NCI-H82 treated with DMSO at 0.1 percent for 48 hours (cell line): ENCODE data around the gene TMEM151B.
A peak's percentile ranks its signal among the peaks of the same experiment; 100 is the strongest.
"Not testable (repeated sequence)": the region's sequence is repeated elsewhere in the genome, so short reads cannot be mapped to it uniquely, and the experiment has no call there.

Experiments
- DNase-seq: peaks from one replicate; lab custom pipeline; 2025; ENCODE audit not compliant: unreplicated experiment; lab: John Stamatoyannopoulos, UW

Gene TMEM151B

GRCh38 chr6:44303842-44304241, 33.6 kb downstream of the TMEM151B start:
- no peak for DNase-seq

DNA sequence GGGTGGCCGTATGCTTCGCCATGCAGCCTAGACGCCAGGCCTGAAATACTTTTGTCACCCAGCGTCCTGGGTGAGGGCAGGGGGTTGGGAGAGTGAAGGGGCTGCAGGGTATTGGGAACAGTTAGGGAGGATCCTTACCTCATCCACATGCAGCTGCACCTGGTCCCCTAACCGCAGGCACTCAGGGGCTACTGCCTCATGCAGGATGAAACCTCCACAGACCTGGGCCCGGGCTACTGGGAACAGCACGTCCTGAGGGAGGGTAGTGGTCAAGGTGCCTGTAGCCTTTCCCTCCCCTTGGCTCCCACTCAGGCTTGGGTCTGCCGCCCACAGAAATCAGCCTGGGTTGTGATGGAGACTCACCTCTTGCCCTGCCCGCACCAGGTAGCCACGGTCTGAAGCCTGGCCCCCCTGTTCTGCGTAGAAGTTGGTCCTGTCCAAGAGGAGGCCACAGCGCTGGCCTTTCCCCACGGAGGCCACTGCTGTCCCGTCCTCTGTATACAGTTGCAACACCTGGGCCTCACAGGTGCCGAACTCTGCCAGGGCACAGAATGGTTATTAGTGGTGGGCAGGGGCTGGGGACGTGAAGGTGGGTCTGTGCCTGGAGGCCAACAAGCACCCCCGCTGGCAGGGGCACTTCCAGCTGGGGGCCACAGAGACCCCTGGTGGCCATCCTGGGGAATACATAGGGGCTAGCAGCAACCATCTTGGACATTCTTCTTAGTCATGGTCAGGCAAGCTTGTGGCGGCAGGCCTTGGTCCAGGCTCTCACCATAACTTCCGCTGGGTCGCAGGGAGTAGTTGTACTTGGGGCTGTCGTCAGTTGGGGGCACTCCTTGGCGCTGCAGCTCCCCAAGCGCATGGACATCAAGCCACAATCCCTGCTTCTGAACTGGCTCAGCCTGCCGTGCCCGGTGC, 34.3 kb downstream of the TMEM151B start:
- DNase-seq, result no peak

DNA sequence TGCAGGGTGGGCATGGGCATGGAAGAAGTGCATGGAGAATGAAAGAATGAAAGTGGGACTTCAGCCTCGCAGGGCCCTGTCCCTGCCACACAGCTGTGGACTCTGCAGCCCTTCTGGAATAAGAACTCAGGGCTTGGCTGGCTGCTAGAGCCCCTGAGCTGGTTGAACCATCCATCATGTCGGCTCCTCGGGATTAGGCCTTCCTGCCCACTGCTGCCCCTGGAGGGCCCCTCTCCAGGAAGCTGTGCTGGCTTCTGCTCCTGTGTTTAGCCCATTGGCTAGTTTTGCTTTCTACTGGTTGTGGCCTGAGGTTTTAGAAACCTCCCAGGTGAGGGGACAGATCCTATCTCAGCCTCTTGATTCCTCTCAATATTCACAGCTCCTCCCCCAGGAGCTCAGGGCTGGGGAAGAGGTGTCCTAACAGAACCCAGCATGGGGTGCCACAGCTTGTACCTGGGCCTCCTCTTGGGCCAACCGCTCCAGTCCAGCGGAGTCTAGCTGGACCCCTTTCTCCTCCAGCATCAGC, 35.0 kb downstream of the TMEM151B start:
- no peak for DNase-seq

DNA sequence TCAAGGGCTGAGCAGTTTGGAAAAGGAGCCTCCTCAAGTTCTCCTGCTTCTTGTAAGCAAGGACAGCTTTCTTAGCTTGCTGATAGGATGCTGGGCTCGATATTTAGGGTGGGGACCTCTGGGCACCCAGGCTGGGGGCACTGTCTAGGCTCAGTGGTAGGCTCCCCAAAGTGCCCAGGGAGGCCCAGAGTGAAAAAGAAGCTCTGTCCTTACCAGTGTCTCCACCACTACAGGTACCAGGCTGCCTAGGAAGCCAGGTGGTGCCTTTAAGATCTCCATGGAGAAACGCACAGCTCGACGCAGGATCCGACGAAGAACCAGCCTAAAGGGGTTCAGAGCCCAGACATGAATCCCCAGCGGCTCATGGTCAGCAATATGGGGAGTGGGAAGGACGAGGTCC, 36.5 kb downstream of the TMEM151B start:
- DNase-seq, result no peak

DNA sequence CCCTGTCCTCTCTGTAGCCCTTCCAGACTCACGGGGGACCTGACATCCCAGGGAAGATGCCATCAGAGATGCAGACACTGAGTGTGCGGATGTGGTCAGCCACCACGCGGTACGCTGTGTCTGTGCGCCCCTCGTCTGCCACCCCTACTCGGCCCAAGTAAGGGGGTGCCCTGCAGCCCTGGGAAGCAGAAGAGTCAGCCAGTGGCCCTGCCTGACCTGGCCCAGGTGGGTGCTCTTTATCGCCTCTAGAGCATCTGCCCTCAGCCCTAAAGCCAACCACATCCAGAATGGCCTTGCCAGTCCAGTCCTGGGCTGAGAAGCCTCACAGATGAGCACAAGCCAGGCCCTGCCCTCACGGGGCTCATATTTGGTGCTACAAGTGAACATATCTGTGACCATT, 37.0 kb downstream of the TMEM151B start:
- no peak for DNase-seq

DNA sequence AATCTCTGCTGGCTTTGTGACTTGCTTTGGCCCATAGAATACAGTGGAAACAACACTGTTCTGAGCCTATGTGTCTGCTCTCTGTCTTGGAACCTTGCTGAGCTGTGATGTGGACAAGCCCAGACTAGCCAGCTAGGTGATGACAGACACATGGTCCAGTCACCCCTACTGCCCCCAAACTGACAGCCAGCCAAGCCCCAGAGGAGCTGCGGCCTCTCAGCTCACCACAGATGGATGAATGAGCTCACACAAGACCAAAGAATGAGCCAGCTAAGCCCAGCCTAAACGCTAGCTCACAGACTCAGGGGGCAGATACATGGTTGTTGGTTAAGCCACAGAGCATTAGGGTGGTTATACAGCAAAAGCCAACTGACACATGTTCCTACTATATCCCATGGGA, 38.8 kb downstream of the TMEM151B start:
- no peak for DNase-seq

GRCh38 chr6:44309631-44310030, 39.4 kb downstream of the TMEM151B start:
- DNase-seq, result no peak

DNA sequence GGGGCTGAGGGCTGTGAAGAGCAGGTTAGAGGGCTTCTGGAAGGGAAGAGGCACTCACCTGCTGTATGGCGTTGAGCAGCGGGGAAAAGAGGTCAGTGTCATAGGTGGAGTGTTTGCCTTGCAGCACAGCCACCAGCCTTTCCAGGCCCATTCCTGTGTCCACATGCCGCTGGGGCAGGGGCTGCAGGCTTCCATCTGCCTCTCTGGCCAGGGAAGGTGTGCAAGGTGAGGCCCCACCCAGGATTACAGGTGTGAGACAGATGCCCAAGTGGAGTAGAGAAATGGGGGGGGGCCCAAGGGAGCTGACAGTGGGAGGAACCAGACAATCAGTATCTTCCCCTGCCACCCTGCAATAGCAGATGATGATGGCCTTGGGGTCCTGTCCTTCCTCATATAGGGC, 40.0 kb downstream of the TMEM151B start:
- no peak for DNase-seq

DNA sequence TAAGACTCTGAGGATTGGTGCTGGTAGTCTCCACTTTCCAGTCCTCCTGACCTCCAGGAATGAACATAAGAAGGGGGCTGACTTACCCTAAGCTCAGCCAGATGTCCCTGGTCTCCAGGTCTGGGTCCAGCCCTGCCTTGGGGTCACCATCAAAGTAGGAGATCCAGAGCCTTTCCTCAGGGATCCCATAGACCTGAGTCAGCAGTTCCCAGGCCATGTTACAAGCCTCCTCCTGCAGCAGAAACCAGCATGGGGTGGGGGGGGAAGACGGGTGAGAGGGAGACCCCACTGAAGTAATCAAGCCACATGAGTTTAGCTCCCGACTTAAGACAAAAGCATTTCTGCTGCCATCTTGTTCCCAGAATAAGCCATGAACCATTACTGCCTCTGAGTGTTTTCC, 41.1 kb downstream of the TMEM151B start:
- no peak for DNase-seq

- DNase-seq, result no peak
These were observed 41.5 kb downstream of the TMEM151B start for GRCh38 chr6:44311767-44312166.

DNA sequence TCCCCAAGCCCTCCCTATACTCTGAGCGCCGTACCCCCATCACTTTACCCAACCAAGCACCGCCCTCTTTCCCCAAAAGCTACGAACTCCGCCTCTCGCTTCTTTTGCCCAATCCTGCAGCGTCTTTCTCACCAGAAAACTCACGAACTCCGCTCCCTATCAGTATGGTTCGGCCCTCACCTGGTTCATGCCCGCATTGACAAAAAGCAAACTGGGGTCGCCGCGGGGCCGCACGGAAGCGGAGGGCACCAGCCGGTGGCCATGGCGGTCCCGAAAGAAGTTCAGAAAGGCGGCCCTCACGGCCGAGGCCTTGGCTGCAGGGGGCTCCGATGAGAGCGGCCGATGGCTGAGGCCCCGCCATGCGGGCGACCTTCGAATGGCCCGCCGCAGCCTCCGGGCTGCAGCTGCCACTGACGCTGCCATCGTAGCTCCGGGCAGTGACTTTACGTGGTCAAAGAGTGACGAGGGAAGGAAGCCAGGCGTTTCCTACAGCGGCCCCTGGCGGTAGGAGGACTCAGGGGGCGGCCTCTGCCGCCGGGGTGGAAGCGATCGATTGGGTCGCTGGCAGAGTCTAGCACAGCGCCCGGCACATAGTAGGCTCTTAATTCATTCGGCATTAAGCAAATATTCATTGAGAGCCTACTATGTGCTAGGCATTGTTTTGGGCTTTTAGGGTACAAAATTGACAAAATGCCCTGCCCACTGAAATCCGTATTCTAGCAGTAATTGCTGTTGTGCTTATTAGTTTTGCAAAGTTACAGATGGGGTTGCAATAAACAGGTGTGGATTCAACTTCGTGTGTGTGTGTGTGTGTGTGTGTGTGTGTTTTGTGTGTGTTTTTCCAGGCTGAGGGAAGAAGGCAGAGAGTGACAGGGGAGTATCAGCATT, 42.9 kb downstream of the TMEM151B start, which contains the start of gene AARS2:
Gene AARS2, minus strand, starts transcription at position 447 of the 888 bp plus-strand sequence. Its CDS starts 24 bp downstream, at position 423.
- DNase-seq, result peak; percentile 68

DNA sequence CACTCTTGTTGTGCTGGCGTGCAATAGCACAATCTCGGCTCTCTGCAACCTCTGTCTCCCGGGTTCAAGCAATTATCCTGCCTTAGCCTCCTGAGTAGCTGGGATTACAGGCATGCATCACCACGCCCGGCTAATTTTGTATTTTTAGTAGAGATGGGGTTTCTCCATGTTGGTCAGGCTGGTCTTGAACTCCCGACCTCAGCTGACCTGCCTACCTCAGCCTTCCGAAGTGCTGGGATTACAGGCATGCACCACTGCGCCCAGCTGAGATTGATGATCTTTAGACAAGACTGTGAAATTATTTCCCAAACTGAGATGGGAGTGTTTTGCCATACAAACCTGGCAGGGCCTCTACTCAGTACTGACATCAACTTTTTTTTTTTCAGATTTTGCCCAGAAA, 44.4 kb downstream of the TMEM151B start:
- not testable (repeated sequence) for DNase-seq

GRCh38 chr6:44315516-44315915, 45.3 kb downstream of the TMEM151B start:
- DNase-seq, result no peak

DNA sequence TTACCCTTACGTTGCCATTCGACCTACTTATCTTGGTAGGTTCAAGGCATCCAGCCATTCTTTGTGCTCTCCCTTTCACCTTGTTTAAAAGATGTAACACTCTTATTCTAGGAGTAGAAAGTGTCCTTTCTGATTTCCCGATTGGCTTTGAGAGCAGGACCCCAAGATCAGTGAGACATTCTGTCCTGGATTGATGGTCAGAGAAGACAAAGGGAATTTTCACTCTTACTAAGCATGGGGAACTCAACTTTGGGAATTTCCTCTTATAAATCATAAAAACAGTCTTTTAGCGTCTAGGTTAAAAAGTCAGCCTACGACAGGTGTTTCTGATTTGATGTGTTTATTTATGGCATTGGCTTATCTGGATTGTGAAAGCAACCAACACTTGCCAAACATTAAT, 45.7 kb downstream of the TMEM151B start:
- no peak for DNase-seq

DNA sequence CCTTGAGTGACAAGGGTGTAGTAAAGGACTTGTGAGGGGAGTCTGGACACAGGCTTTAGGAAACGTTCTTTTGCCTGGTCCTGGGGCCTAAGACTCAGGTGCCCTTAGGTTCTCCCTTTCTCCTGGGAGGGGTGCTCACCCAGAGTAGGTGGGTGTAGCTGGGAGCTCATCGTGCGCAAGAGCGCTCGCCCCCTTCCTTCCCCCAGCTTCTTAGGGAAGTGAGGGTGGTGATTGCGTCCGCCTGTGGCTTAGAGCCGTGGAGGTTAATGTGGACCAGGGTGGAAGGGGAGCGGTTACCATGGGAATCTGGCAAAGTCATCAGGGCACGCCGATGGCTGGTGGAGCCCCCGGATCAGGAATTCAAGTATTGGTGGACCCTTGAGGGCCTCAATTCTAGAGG, 46.2 kb downstream of the TMEM151B start:
- DNase-seq, result no peak

GRCh38 chr6:44317136-44317631, 46.9 kb downstream of the TMEM151B start:
- DNase-seq, result peak; percentile 60

DNA sequence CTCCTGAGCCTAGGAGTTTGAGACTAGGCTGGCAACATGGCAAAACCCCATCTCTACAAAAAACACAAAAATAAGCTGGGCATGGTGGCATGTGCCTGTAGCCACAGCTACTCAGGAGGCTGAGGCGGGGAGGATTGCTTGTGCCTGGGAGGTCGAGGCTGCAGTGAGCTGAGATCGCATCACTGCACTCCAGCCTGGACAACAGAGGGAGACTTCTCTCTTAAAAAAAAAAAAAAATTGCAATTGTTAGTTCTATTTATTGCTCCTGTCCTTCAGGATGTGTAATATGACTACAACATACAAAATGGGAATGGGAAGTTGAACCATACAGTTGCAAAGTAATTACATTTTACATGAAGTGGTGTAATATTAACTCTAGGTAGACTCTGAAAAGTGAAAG, 51.0 kb downstream of the TMEM151B start:
- DNase-seq, result no peak

DNA sequence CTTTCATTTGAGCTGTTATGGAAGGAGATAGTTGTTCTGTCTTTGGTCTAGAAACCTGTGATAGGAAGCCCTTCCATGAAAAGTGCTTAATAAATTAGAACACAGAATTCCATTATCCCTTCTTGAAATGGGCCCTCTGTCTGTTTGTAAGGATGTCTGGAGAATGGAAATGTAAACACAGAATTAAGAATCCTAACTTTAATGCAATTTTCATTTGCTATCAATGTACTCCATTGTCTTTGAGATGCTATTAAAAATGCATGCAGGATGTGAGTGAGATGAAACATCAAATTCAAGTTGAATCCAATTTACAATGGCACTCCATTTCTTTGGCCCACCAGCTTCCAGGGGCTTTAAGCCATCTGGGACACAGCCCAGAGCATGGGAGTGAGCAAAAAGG, 56.8 kb downstream of the TMEM151B start:
- DNase-seq, result no peak

DNA sequence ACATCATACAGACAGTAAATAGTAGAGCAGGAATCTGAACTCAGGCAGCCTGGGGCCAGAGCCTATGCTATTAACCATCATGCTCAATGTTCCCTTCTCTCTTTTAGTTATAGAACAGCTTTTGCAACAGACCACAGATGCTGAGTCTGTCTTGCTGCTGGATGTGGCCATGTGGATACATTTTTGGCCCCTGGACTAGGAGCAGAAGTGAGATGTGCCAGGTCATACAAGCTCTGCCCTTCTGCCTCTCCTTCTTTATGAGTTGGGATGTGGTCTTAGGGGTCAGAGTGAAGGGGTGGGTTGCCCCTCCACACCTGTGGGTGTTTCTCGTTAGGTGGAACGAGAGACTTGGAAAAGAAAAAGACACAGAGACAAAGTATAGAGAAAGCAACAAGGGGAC, 57.5 kb downstream of the TMEM151B start:
- DNase-seq, result no peak

DNA sequence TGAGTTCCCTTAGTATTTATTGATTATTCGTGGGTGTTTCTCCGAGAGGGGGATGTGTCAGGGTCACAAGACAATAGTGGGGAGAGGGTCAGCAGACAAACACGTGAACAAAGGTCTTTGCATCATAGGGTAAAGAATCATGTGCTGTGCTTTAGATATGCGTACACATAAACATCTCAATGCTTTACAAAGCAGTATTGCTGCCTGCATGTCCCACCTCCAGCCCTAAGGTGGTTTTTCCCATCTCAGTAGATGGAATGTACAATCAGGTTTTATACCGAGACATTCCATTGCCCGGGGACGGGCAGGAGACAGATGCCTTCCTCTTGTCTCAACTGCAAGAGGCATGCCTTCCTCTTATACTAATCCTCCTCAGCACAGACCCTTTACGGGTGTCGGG, 58.0 kb downstream of the TMEM151B start:
- DNase-seq, result not testable (repeated sequence)

GRCh38 chr6:44329858-44330257, 59.6 kb downstream of the TMEM151B start:
- DNase-seq, result no peak
